GM12872 (cell line): ENCODE data around the gene SEMA6B.

Experiments
- TF ChIP-seq, protein P1 (sequence below): IDR thresholded peaks from 3 replicates; pipeline ENCODE4 v1.5.1; 2011; ENCODE audit warnings: low read depth, mild to moderate bottlenecking, low read length, moderate library complexity; ENCODE audit not compliant: insufficient read depth

SEMA6B gene

GRCh38 chr19:4600893-4601292 is 41.4 kb upstream of the SEMA6B start:
- TF ChIP-seq, protein P1, sequence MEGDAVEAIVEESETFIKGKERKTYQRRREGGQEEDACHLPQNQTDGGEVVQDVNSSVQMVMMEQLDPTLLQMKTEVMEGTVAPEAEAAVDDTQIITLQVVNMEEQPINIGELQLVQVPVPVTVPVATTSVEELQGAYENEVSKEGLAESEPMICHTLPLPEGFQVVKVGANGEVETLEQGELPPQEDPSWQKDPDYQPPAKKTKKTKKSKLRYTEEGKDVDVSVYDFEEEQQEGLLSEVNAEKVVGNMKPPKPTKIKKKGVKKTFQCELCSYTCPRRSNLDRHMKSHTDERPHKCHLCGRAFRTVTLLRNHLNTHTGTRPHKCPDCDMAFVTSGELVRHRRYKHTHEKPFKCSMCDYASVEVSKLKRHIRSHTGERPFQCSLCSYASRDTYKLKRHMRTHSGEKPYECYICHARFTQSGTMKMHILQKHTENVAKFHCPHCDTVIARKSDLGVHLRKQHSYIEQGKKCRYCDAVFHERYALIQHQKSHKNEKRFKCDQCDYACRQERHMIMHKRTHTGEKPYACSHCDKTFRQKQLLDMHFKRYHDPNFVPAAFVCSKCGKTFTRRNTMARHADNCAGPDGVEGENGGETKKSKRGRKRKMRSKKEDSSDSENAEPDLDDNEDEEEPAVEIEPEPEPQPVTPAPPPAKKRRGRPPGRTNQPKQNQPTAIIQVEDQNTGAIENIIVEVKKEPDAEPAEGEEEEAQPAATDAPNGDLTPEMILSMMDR: no peak

GRCh38 chr19:4600082-4600481 is 40.6 kb upstream of the SEMA6B start:
- TF ChIP-seq, protein P1: no peak

GRCh38 chr19:4598712-4599111 is 39.2 kb upstream of the SEMA6B start:
- TF ChIP-seq, protein P1: no peak

GRCh38 chr19:4597975-4598671 is 38.6 kb upstream of the SEMA6B start:
- TF ChIP-seq, protein P1: no peak

DNA sequence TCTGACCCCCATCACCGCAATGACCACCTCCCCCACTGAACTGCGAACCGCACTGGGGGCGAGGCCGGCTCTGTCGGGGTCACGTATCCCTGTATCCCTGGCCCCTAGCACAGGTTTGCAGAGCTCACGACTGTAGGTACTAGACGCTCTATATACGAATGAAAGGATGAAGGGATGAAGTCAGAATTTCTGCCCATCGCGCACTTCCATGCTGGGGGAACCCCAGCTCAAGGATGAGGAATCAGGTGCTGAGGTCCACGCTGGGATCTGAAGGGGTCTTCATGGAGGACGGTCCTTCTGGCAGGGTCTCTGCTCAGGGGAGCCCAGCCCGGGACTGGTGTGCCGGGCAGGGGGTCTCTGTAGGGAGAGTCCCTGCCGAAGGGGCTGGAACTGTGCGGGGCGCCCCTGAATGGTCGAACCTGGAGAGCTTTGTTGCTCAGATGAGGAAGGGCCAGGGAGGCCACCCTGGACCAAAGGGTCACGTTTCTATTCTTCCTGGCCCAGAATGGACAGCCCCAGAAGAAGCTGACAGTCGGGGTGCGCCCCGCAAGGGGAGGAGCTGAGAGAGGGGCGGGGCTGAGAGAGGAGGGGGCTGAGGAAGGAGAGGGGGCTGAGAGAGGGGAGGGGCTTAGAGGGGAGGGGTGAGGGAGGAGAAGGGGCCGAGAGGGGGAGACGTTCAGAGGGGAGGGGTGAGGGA is 37.9 kb upstream of the SEMA6B start:
- TF ChIP-seq, protein P1: no peak

DNA sequence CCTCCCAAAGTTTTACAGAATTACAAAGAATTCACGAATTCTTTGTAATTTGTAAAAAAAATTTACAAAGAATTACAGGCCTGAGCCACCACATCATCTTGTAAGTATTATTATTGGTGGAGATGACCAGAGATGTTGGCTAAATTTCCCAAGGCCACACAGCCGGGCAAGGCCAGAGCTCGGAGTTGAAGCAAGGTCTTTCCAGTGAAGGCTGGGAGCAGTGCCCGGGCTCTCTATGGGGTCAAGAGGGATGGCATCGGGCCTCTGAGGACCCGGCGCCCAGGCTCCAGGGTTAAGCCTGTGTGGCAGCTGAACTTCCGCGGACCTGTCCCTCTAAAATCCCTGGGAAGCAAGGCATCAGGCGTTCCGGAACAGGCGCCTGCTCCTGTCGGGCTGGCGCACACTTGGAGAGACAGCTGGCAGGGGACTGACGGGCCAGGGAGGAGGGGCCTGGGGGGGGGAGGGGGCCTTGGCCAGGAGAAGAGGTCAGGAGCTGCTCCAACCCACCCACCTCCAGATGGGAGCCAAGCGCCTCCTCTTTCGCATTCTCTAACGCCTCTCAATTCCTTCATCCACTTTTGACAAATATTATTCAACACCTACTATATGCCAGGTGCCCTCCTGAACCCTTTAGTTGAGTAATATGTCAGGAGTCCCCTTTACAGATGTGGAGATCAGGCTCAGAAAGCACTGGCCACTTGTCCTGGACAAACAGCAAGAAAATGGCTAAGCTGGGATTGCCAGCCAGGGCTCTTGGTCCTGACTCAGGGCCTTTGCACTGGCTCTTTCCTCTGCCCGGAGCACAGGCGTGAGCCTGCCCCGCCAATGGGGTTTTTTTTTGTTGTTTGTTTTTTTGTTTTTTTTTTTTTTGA is 36.8 kb upstream of the SEMA6B start:
- TF ChIP-seq, protein P1: no peak

GRCh38 chr19:4594201-4594600 is 34.7 kb upstream of the SEMA6B start:
- TF ChIP-seq, protein P1: no peak
